Right lobe of liver (tissue), 6 donors: ENCODE data around the gene CHMP1A. TPM values are rescaled to one million over a fixed set of nuclear protein-coding genes. Genes with fewer than 3 reads are reported as not detected.
A peak's percentile ranks its signal among the peaks of the same experiment; 100 is the strongest.

Experiments
- ATAC-seq, 4 donors: fragments of 200-7000 bp; cut with Tn5 transposase; one replicate each; pipeline ENCODE4 v1.9.1; 2020; ENCODE audit warnings: mild to moderate bottlenecking in 4 of 4, moderate library complexity in 4 of 4
- DNase-seq, 3 donors: peaks; one replicate each; pipeline ENCODE4 v3.0.0-alpha.2; 2020
- H3K27ac ChIP-seq, 3 donors: fragments of 200-600 bp; one replicate each; pipeline ENCODE4 v1.8.0; 2022
- H3K27me3 ChIP-seq, 2 donors: fragments of 200-600 bp; one replicate each; pipeline ENCODE4 v1.8.0; 2022
- H3K36me3 ChIP-seq, 4 donors: fragments of 200-600 bp; sonication (generic) in 1 of 4; one replicate each; pipeline versions ENCODE4 v1.5.1 to v1.8.0; 2017 to 2022; ENCODE audit warnings: control low read depth in 1 of 4
- H3K4me1 ChIP-seq, 4 donors: fragments of 200-600 bp; sonication (generic) in 1 of 4; one replicate each; pipeline versions ENCODE4 v1.5.1 to v1.8.0; 2017 to 2022; ENCODE audit warnings: control low read depth in 1 of 4
- H3K4me3 ChIP-seq, 3 donors: fragments of 200-600 bp; one replicate each; pipeline ENCODE4 v1.8.0; 2022
- H3K9me3 ChIP-seq, 4 donors: fragments of 200-600 bp; sonication (generic) in 1 of 4; one replicate each; pipeline versions ENCODE4 v1.5.1 to v1.8.0; 2017 to 2022; ENCODE audit warnings: control low read depth in 1 of 4
- CTCF ChIP-seq, 4 donors: fragments of 200-600 bp in 3 of 4; fragments of 450-650 bp in 1 of 4; IDR thresholded peaks; one replicate each; pipeline versions ENCODE4 v1.5.1 to v1.8.0; 2016 to 2022; ENCODE audit warnings: antibody characterized with exemption in 4 of 4, mild to moderate bottlenecking in 2 of 4
- POLR2A ChIP-seq: fragments of 450-650 bp; IDR thresholded peaks from one replicate; pipeline ENCODE4 v1.6.1; 2017; ENCODE audit warnings: antibody characterized with exemption, mild to moderate bottlenecking
- WGBS: methylation state at CpG from one replicate; pipeline ENCODE4 v1.1.6; 2018; ENCODE audit warnings: low coverage, low lambda C conversion rate; ENCODE audit not compliant: insufficient coverage; ENCODE audit errors: missing lambda C conversion rate; 5-methylcytosine and 5-hydroxymethylcytosine counted together
- intact Hi-C, 2 donors: fragments of 100-400 bp; cut with DNase I; formaldehyde crosslinking; loops; one replicate each; pipeline versions ENCODE4 v1.11.2 to v1.14.1; 2022
- total RNA-seq, 6 experiments: library from RNA; depleted of rRNA in 2 of 6; stranded (reverse); fragments of >200 nt in 2 of 6; fragmentation: NEBNext Ultra II Directional in 3 of 6; extraction: Animal tissue kit (Norgen Biotek cat#: 25700) in 3 of 6; gene quantifications; one replicate each; pipeline versions ENCODE4 v1.1.0 to v1.2.4, GENCODE V29; 2016 to 2023
- donor health status: DM: no; HTN: yes; CAD: no.
- donor health status: DM: no; HTN: no; CAD: no.
- donor health status: DM: no; HTN: no; CAD: no.
- donor health status: DM: no; HTN: yes; CAD: no.
- donor health status: DM: no; HTN: yes; CAD: no.

The CHMP1A gene
- total RNA-seq, 6 experiments from 2014 or later, result 27.2 to 42.3 (median 33.1) TPM

- no peak overlapping the region for H3K27ac ChIP-seq
Observed at GRCh38 chr16:89697616-89698331, 40.3 kb upstream of the CHMP1A start.

GRCh38 chr16:89697161-89697615, 39.7 kb upstream of the CHMP1A start:
- no peaks in the 10 kb centered on the region for H3K27me3 ChIP-seq
- DNase-seq (no peak), ATAC-seq (no peak)
- no peak overlapping the region for H3K4me3 ChIP-seq
- H3K9me3 ChIP-seq, result no peaks in the 10 kb centered on the region
- WGBS, result 80% methylated on average over 1 of the region's 19 CpGs
- intact Hi-C loops, result no loop called here
- peaks cover 0 to 19% (median 7%) of the 10 kb centered on the region in 4 donors for H3K4me1 ChIP-seq
- no peak overlapping the region for H3K27ac ChIP-seq
- TF ChIP-seq POLR2A, result no peak
- TF ChIP-seq CTCF (IDR thresholded peaks at IDR 0.05), result no peak
- peaks cover 0 to 28% (median 7%) of the 10 kb centered on the region in 4 donors for H3K36me3 ChIP-seq

More at GRCh38 chr16:89697616-89698331, 40.3 kb upstream of the CHMP1A start:
- TF ChIP-seq POLR2A, result no peak
- no peak for TF ChIP-seq CTCF (IDR thresholded peaks at IDR 0.05)
- Histone ChIP-seq H3K9me3 (no peaks in the 10 kb centered on the region), H3K27me3 (no peaks in the 10 kb centered on the region), H3K4me3 (no peak overlapping the region), H3K4me1 (peaks cover 0 to 19% (median 7%) of the 10 kb centered on the region in 4 donors), H3K36me3 (peaks cover 0 to 22% (median 6%) of the 10 kb centered on the region in 4 donors)
- DNase-seq (no peak), ATAC-seq (no peak)
- WGBS, result 88% methylated on average over 7 of the region's 32 CpGs
- intact Hi-C loops, result no loop called here

- ATAC-seq (no peak), DNase-seq (no peak)
- TF ChIP-seq POLR2A, result no peak
- TF ChIP-seq CTCF (IDR thresholded peaks at IDR 0.05), result no peak
- Histone ChIP-seq H3K36me3 (peaks cover 0 to 33% (median 9%) of the 10 kb centered on the region in 4 donors), H3K27me3 (no peaks in the 10 kb centered on the region), H3K9me3 (no peaks in the 10 kb centered on the region), H3K27ac (no peak overlapping the region), H3K4me3 (no peak overlapping the region), H3K4me1 (peaks cover 0 to 19% (median 7%) of the 10 kb centered on the region in 4 donors)
- intact Hi-C loops, result no loop called here
- WGBS, result 80% methylated on average over 2 of the region's 18 CpGs
Observed at GRCh38 chr16:89696670-89697128, 39.2 kb upstream of the CHMP1A start.

GRCh38 chr16:89695875-89696669, 38.6 kb upstream of the CHMP1A start:
- no peak for ATAC-seq
- DNase-seq, result peak in 1 of 3 donors; percentile 61
- TF ChIP-seq POLR2A, result no peak
- Histone ChIP-seq H3K27ac (no peak overlapping the region), H3K9me3 (no peaks in the 10 kb centered on the region), H3K27me3 (no peaks in the 10 kb centered on the region), H3K4me3 (no peak overlapping the region), H3K4me1 (peaks cover 0 to 18% (median 7%) of the 10 kb centered on the region in 4 donors), H3K36me3 (peaks cover 0 to 39% (median 13%) of the 10 kb centered on the region in 4 donors)
- intact Hi-C loops, result no loop called here
- WGBS, result 0% methylated on average over 1 of the region's 25 CpGs
